ENCODE results near the gene TCF21.

GRCh38 chr6:133880006-133880405 is 8.9 kb upstream of the TCF21 start:
- TF ChIP-seq POLR2A (IDR thresholded peaks at IDR 0.05; ENCODE audit: low read length) = no peak
- no peak for TF ChIP-seq HDAC2 (IDR thresholded peaks at IDR 0.05)
